ENCODE data around the gene KIAA0513. TPM values are rescaled to one million over a fixed set of nuclear protein-coding genes. Genes with fewer than 3 reads are reported as not detected.
"Not testable (repeated sequence)": the region's sequence is repeated elsewhere in the genome, so short reads cannot be mapped to it uniquely, and the experiment has no call there.

The KIAA0513 gene
- total RNA-seq, 1 donor from 2014 or later, result 15.5 TPM

- no peak for DNase-seq (ENCODE audit: low spot score)
Observed at GRCh38 chr16:85111184-85111583, 83.6 kb downstream of the KIAA0513 start.

- DNase-seq (ENCODE audit: low spot score), result no peak
Observed at GRCh38 chr16:85112364-85112763, 84.8 kb downstream of the KIAA0513 start, which contains the start of gene CIBAR2. Gene CIBAR2, minus strand, starts transcription at chr16:85112472. Its CDS starts 120 bp downstream, at chr16:85112352.

- DNase-seq (ENCODE audit: low spot score), result no peak
Observed at GRCh38 chr16:85113168-85113733, 85.7 kb downstream of the KIAA0513 start.

GRCh38 chr16:85113913-85114312 is 86.3 kb downstream of the KIAA0513 start:
- no peak for DNase-seq (ENCODE audit: low spot score)

- DNase-seq (ENCODE audit: low spot score), result peak; percentile 88
Observed at GRCh38 chr16:85114909-85115567, 87.4 kb downstream of the KIAA0513 start.

- no peak for DNase-seq (ENCODE audit: low spot score)
Observed at GRCh38 chr16:85117418-85117817, 89.8 kb downstream of the KIAA0513 start.

GRCh38 chr16:85120006-85120340 is 92.4 kb downstream of the KIAA0513 start:
- no peak for DNase-seq (ENCODE audit: low spot score)

- not testable (repeated sequence) for DNase-seq (ENCODE audit: low spot score)
Observed at GRCh38 chr16:85123441-85123840, 95.8 kb downstream of the KIAA0513 start.

- peak; percentile 29 for DNase-seq (ENCODE audit: low spot score)
Observed at GRCh38 chr16:85123891-85124635, 96.5 kb downstream of the KIAA0513 start.

- DNase-seq (ENCODE audit: low spot score), result no peak
Observed at GRCh38 chr16:85124636-85125346, 97.2 kb downstream of the KIAA0513 start.

GRCh38 chr16:85125570-85126393 is 98.2 kb downstream of the KIAA0513 start:
- no peak for DNase-seq (ENCODE audit: low spot score)

GRCh38 chr16:85126394-85126704 is 98.8 kb downstream of the KIAA0513 start:
- no peak for DNase-seq (ENCODE audit: low spot score)

GRCh38 chr16:85126705-85127378 is 99.2 kb downstream of the KIAA0513 start:
- DNase-seq (ENCODE audit: low spot score), result no peak

GRCh38 chr16:85127379-85127723 is 99.8 kb downstream of the KIAA0513 start:
- no peak for DNase-seq (ENCODE audit: low spot score)

- no peak for DNase-seq (ENCODE audit: low spot score)
Observed at GRCh38 chr16:85128079-85128837, 100.7 kb downstream of the KIAA0513 start.

GRCh38 chr16:85129876-85130704 is 102.5 kb downstream of the KIAA0513 start:
- DNase-seq (ENCODE audit: low spot score), result no peak

- DNase-seq (ENCODE audit: low spot score), result no peak
Observed at GRCh38 chr16:85130705-85131028, 103.1 kb downstream of the KIAA0513 start.

- no peak for DNase-seq (ENCODE audit: low spot score)
Observed at GRCh38 chr16:85132456-85133289, 105.1 kb downstream of the KIAA0513 start.

- DNase-seq (ENCODE audit: low spot score), result no peak
Observed at GRCh38 chr16:85133290-85133599, 105.7 kb downstream of the KIAA0513 start.
